Neutrophil (primary cell): ENCODE measurements around the gene DPH2.

ENCODE experiments used
- H3K27ac ChIP-seq: fragments of 200-600 bp; sonication (generic); 2 replicates; pipeline ENCODE4 v1.5.1; 2016; ENCODE audit warnings: mild to moderate bottlenecking, moderate library complexity
- H3K27me3 ChIP-seq: fragments of 200-600 bp; sonication (generic); 2 replicates; pipeline ENCODE4 v1.6.0; 2016; ENCODE audit warnings: mild to moderate bottlenecking
- H3K36me3 ChIP-seq: fragments of 200-600 bp; sonication (generic); 2 replicates; pipeline ENCODE4 v1.5.1; 2017
- H3K4me1 ChIP-seq, 2 experiments: fragments of 200-600 bp in 1 of 2; sonication (generic) in 1 of 2; 1 replicate in 1 of 2; 2 replicates in 1 of 2; pipeline versions ENCODE4 v1.5.1 to v1.6.1; 2013 to 2016; ENCODE audit warnings: low read depth in 1 of 2, low read length in 1 of 2, mild to moderate bottlenecking in 1 of 2, moderate library complexity in 1 of 2; ENCODE audit not compliant: control insufficient read depth in 1 of 2, insufficient read depth in 1 of 2
- H3K4me3 ChIP-seq, 2 experiments: fragments of 200-600 bp in 1 of 2; sonication (generic) in 1 of 2; 1 replicate in 1 of 2; 2 replicates in 1 of 2; pipeline ENCODE4 v1.5.1; 2013 to 2016; ENCODE audit warnings: low read depth in 1 of 2, low read length in 1 of 2, mild to moderate bottlenecking in 1 of 2, moderate library complexity in 1 of 2
- H3K9me3 ChIP-seq: fragments of 200-600 bp; sonication (generic); 2 replicates; pipeline ENCODE4 v1.5.1; 2016
- CTCF ChIP-seq: fragments of 200-600 bp; sonication (generic); IDR thresholded peaks from 2 replicates; pipeline ENCODE4 v1.5.1; 2016; ENCODE audit warnings: antibody characterized with exemption

The DPH2 gene

GRCh38 chr1:43953361-43953760, 16.4 kb upstream of the DPH2 start:
- Histone ChIP-seq H3K4me3 (no peak overlapping the region), H3K27me3 (no peaks in the 10 kb centered on the region), H3K4me1 (peaks cover 6 to 13% of the 10 kb centered on the region in 2 experiments), H3K9me3 (no peaks in the 10 kb centered on the region), H3K27ac (no peak overlapping the region), H3K36me3 (peaks cover 24% of the 10 kb centered on the region)
- no peak for TF ChIP-seq CTCF

- Histone ChIP-seq H3K9me3 (no peaks in the 10 kb centered on the region), H3K27ac (no peak overlapping the region), H3K27me3 (no peaks in the 10 kb centered on the region), H3K4me1 (peaks cover 5 to 13% of the 10 kb centered on the region in 2 experiments), H3K36me3 (peaks cover 31% of the 10 kb centered on the region), H3K4me3 (no peak overlapping the region)
- TF ChIP-seq CTCF, result no peak
These were observed 15.8 kb upstream of the DPH2 start for GRCh38 chr1:43954036-43954435.

GRCh38 chr1:43956234-43956633, 13.6 kb upstream of the DPH2 start:
- Histone ChIP-seq H3K36me3 (peaks cover 43% of the 10 kb centered on the region), H3K27ac (no peak overlapping the region), H3K4me1 (peaks cover 5 to 13% of the 10 kb centered on the region in 2 experiments), H3K27me3 (no peaks in the 10 kb centered on the region), H3K9me3 (no peaks in the 10 kb centered on the region), H3K4me3 (no peak overlapping the region)
- TF ChIP-seq CTCF, result no peak

GRCh38 chr1:43957407-43958040, 12.3 kb upstream of the DPH2 start:
- H3K27me3 ChIP-seq, result no peaks in the 10 kb centered on the region
- no peak for TF ChIP-seq CTCF
- no peak overlapping the region for H3K27ac ChIP-seq
- no peaks in the 10 kb centered on the region for H3K9me3 ChIP-seq
- no peak overlapping the region for H3K4me3 ChIP-seq
- H3K4me1 ChIP-seq, result peaks cover 5 to 13% of the 10 kb centered on the region in 2 experiments
- H3K36me3 ChIP-seq, result peaks cover 56% of the 10 kb centered on the region

- TF ChIP-seq CTCF, result no peak
- H3K36me3 ChIP-seq, result peaks cover 58% of the 10 kb centered on the region
- H3K4me1 ChIP-seq, result peaks cover 8 to 21% of the 10 kb centered on the region in 2 experiments
- H3K4me3 ChIP-seq, result no peak overlapping the region
- no peaks in the 10 kb centered on the region for H3K9me3 ChIP-seq
- no peaks in the 10 kb centered on the region for H3K27me3 ChIP-seq
- H3K27ac ChIP-seq, result no peak overlapping the region
These were observed 11.2 kb upstream of the DPH2 start for GRCh38 chr1:43958351-43959255.
